Body of pancreas (tissue), 4 donors: ENCODE results near the gene FIBCD1. TPM values are rescaled to one million over a fixed set of nuclear protein-coding genes. Genes with fewer than 3 reads are reported as not detected.

Source experiments
- ATAC-seq: fragments of 150-250 bp; one replicate; pipeline ENCODE4 v1.9.1; 2016
- DNase-seq, 4 donors: peaks; one replicate each; pipeline ENCODE4 v3.0.0-alpha.2; 2019
- H3K27ac ChIP-seq, 4 donors: fragments of 200-600 bp; sonication (generic); 1 replicate in 3 of 4; 2 replicates in 1 of 4; pipeline versions ENCODE4 v1.5.1 to v1.6.1; 2016 to 2019; ENCODE audit warnings: mild to moderate bottlenecking in 1 of 4, mixed read lengths in 1 of 4, moderate library complexity in 1 of 4
- H3K27me3 ChIP-seq, 2 donors: fragments of 200-600 bp; sonication (generic); one replicate each; pipeline ENCODE4 v1.6.0; 2016; ENCODE audit warnings: mild to moderate bottlenecking in 1 of 2
- H3K36me3 ChIP-seq, 2 donors: fragments of 200-600 bp; sonication (generic); replicated peaks in 1 of 2; 2 replicates each; pipeline ENCODE4 v1.5.1; 2016; ENCODE audit warnings: low read depth in 2 of 2; ENCODE audit not compliant: insufficient read depth in 1 of 2
- H3K4me1 ChIP-seq: fragments of 200-600 bp; sonication (generic); one replicate; pipeline ENCODE4 v1.6.0; 2016
- H3K4me3 ChIP-seq, 2 donors: fragments of 200-600 bp; sonication (generic); 1 replicate in 1 of 2; 2 replicates in 1 of 2; pipeline ENCODE4 v1.5.1; 2016 to 2019
- H3K9me3 ChIP-seq, 3 donors: fragments of 200-600 bp; sonication (generic); 1 replicate in 2 of 3; 2 replicates in 1 of 3; pipeline ENCODE4 v1.5.1; 2016
- POLR2A ChIP-seq, 3 donors: fragments of 450-650 bp; IDR thresholded peaks; one replicate each; pipeline ENCODE4 v1.6.1; 2016; ENCODE audit warnings: antibody characterized with exemption in 3 of 3, mild to moderate bottlenecking in 2 of 3
- WGBS, 2 donors: methylation state at CpG; one replicate each; pipeline ENCODE4 v1.1.5; 2017; 5-methylcytosine and 5-hydroxymethylcytosine counted together
- intact Hi-C: fragments of 100-400 bp; cut with DNase I; formaldehyde crosslinking; loops from one replicate; pipeline ENCODE4 v1.15.1; 2023
- total RNA-seq, 2 donors: library from RNA; depleted of rRNA; stranded (reverse); fragments of >200 nt; gene quantifications; one replicate each; pipeline ENCODE4 v1.1.0, GENCODE V29; 2016
- TF ChIP-seq, protein P1 (sequence below), 7 experiments: fragments of 450-650 bp in 4 of 7; fragments of 200-600 bp in 3 of 7; sonication (generic) in 3 of 7; IDR thresholded peaks; one replicate each; pipeline ENCODE4 v1.5.1; 2016 to 2019; ENCODE audit warnings: antibody characterized with exemption in 7 of 7

Gene FIBCD1
- total RNA-seq, 2 donors from 2014 or later: 0.78 TPM; not detected in 1

DNA sequence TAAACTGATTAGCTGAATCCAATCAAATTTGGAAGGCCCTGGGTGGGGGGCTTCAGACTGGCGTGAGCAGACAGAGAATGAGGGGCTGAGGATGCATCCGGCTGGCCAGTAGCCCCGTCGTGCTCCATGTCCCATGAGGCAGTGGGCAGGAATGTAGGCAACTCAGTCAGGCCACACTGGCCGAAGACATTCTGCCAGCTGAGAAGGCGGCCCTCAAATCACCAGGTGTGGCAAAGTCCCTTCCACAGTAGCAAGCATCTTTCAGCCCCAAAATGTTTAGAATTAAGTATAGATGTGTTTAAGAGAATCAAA is 44.3 kb upstream of the FIBCD1 start:
- intact Hi-C loops: no loop called here
- H3K27ac ChIP-seq: no peak overlapping the region
- no peaks in the 10 kb centered on the region for H3K27me3 ChIP-seq
- DNase-seq (no peak), ATAC-seq (no peak)
- H3K4me3 ChIP-seq: no peak overlapping the region
- H3K9me3 ChIP-seq: no peaks in the 10 kb centered on the region
- TF ChIP-seq POLR2A (IDR thresholded peaks at IDR 0.05): no peak
- TF ChIP-seq, protein P1, sequence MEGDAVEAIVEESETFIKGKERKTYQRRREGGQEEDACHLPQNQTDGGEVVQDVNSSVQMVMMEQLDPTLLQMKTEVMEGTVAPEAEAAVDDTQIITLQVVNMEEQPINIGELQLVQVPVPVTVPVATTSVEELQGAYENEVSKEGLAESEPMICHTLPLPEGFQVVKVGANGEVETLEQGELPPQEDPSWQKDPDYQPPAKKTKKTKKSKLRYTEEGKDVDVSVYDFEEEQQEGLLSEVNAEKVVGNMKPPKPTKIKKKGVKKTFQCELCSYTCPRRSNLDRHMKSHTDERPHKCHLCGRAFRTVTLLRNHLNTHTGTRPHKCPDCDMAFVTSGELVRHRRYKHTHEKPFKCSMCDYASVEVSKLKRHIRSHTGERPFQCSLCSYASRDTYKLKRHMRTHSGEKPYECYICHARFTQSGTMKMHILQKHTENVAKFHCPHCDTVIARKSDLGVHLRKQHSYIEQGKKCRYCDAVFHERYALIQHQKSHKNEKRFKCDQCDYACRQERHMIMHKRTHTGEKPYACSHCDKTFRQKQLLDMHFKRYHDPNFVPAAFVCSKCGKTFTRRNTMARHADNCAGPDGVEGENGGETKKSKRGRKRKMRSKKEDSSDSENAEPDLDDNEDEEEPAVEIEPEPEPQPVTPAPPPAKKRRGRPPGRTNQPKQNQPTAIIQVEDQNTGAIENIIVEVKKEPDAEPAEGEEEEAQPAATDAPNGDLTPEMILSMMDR (IDR thresholded peaks at IDR 0.05): no peak
- WGBS, 2 donors: 69 to 81% methylated on average over 5 of the region's 6 CpGs
- H3K4me1 ChIP-seq: no peaks in the 10 kb centered on the region
- H3K36me3 ChIP-seq: no peaks in the 10 kb centered on the region

DNA sequence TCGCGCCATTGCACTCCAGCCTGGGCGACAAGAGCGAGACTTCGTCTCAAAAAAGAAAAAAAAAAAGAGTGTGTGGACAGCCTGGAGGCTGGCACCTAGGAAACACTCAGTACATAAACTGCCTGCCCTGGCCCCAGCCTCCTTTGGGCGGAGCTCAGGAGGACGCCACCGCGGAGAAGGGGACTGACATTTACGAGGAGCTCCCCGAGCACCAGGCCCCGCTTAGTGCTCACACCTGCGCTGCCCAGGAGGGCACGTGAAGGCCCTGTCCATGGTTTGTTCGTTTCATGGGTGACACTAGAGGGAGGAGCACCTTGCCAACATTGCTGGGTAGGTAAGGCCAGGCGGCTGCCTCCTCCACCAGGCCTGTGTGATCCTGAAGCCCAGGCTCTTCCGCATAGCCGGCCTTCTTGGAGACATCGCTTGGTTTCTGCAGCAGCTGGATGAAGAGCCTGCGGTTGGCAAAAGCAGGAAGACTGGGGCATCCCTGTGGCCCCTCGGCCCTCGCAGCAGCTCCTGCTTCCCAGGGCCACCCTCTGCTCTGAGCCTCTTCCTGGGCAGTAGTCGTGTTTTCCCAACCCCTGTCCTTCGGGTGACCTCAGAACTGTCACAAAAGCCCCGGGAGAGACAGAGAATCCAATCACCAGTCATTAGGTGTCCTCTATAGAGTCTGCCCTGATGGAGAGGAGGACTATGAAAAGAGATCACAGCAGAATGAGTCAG is 43.8 kb upstream of the FIBCD1 start:
- WGBS, 2 donors: 69 to 76% methylated on average over 14 to 25 of the region's 25 CpGs
- no peak for ATAC-seq

DNA sequence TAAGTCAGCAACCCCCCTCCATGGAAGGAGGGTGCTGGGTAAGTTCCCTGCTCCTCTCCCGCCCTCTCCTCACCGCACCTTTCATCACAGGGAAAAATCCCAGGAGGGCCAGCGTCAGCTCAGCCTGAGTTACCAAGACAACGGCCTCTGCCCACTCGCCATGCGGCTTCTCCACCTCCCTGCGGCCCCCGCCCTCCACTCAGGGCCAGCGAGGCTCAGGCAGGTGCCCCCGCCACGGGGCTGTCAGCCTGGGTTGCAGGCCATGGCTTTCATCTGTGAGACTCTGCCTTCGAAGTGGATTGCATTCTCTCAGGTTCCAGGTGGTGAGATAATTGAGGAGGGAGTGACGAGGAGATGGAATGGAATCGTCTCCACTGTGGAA is 42.7 kb upstream of the FIBCD1 start:
- no peak for ATAC-seq
- Histone ChIP-seq H3K4me1 (no peaks in the 10 kb centered on the region), H3K9me3 (no peaks in the 10 kb centered on the region), H3K4me3 (no peak overlapping the region), H3K27ac (no peak overlapping the region), H3K27me3 (no peaks in the 10 kb centered on the region), H3K36me3 (no peaks in the 10 kb centered on the region)
- TF ChIP-seq, protein P1 (IDR thresholded peaks at IDR 0.05): no peak
- no peak for TF ChIP-seq POLR2A (IDR thresholded peaks at IDR 0.05)
- WGBS, 2 donors: 24 to 38% methylated on average over 11 to 14 of the region's 14 CpGs
- no peak for DNase-seq
- intact Hi-C loops: no loop called here

More for the DNA sequence above, 43.8 kb upstream of the FIBCD1 start:
- no peak overlapping the region for H3K4me3 ChIP-seq
- no peaks in the 10 kb centered on the region for H3K36me3 ChIP-seq
- intact Hi-C loops: no loop called here
- no peaks in the 10 kb centered on the region for H3K9me3 ChIP-seq
- no peak overlapping the region for H3K27ac ChIP-seq
- no peaks in the 10 kb centered on the region for H3K4me1 ChIP-seq
- no peak for DNase-seq
- no peaks in the 10 kb centered on the region for H3K27me3 ChIP-seq
- no peak for TF ChIP-seq POLR2A (IDR thresholded peaks at IDR 0.05)
- TF ChIP-seq, protein P1 (IDR thresholded peaks at IDR 0.05): no peak

DNA sequence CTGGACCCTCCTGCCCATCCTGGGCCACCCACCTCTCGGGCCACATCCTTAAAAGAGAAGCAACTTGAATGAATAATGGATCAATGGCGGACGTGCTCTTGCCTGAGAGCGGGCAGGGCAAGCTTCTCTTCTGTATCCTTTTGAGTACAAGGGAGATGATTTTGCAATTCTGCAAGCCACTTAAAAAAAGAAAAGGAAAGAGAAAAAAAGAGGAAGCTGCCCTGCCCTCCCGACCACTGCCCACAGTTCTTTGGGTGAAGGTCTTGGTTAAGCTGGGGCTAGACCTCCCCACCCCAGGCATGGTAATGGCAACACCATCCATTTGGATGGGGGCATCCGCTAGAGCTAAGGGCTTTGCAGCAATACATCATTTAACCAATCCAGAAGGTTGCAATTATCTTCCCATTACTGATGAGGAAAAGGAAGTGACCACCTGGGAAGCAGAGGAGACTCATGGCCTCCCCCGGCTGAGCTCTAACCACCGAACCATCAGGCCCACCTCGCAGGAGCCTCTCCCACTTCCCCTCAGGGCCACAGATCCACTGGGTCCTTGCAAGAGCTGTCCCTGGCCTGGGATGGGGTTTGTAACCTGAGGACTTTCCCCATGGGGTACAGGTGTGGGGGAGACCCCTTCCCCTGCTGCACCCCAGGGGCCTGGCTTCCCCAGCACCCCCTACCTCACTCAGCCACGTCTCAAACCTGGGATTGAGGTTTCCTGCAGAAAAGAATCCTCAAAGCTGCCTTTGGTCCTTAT is 42.1 kb upstream of the FIBCD1 start:
- DNase-seq (no peak), ATAC-seq (no peak)
- no peak overlapping the region for H3K27ac ChIP-seq
- no peaks in the 10 kb centered on the region for H3K4me1 ChIP-seq
- H3K4me3 ChIP-seq: no peak overlapping the region
- no peaks in the 10 kb centered on the region for H3K9me3 ChIP-seq
- intact Hi-C loops: no loop called here
- H3K36me3 ChIP-seq: no peaks in the 10 kb centered on the region
- TF ChIP-seq, protein P1 (IDR thresholded peaks at IDR 0.05): no peak
- TF ChIP-seq POLR2A (IDR thresholded peaks at IDR 0.05): no peak
- no peaks in the 10 kb centered on the region for H3K27me3 ChIP-seq
- 62 to 64% methylated on average over 10 of the region's 10 CpGs for WGBS, 2 donors
